Measurements from ENCODE around the gene IGFN1.

IGFN1 gene

DNA sequence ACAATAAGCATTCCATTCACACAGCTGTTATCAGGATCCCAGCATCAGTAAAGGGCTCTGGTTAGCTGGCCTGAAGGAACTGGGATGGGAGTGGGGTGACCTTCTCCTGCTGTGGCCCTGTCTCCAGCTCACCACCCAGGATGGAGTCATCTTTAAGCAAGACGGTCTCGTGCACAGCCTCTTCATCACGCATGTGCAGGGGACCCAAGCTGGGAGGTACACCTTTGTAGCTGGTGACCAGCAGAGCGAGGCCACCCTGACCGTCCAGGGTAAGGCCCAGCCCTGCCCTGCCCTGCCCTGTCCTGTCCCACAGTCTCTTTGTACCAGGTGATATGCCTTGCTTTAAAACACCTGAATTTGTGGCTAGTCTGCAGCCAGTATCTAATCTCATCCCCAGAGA lies 24.3 kb downstream of the IGFN1 start:
- DNase-seq, result no peak
- Histone ChIP-seq H3K27me3 (replicated peaks; ENCODE audit: control insufficient read depth, insufficient read depth, low read length, poor library complexity, severe bottlenecking) (no peaks in the 10 kb centered on the region), H3K27ac (ENCODE audit: insufficient read depth, low read length, poor library complexity, severe bottlenecking) (no peak overlapping the region), H3K36me3 (ENCODE audit: control insufficient read depth, insufficient read depth, low read length) (no peaks in the 10 kb centered on the region), H3K4me1 (ENCODE audit: control insufficient read depth, insufficient read depth, low read length, poor library complexity, severe bottlenecking) (no peaks in the 10 kb centered on the region), H3K9me3 (ENCODE audit: control insufficient read depth, low read length) (no peaks in the 10 kb centered on the region), H3K4me3 (ENCODE audit: insufficient read depth, low read depth, low read length, poor library complexity, severe bottlenecking) (no peak overlapping the region)

GRCh38 chr1:201215531-201216357 lies 25.1 kb downstream of the IGFN1 start:
- H3K36me3 ChIP-seq (ENCODE audit: control insufficient read depth, insufficient read depth, low read length), result no peaks in the 10 kb centered on the region
- DNase-seq, result no peak
- H3K4me3 ChIP-seq (ENCODE audit: insufficient read depth, low read depth, low read length, poor library complexity, severe bottlenecking), result no peak overlapping the region
- no peaks in the 10 kb centered on the region for H3K4me1 ChIP-seq (ENCODE audit: control insufficient read depth, insufficient read depth, low read length, poor library complexity, severe bottlenecking)
- no peak overlapping the region for H3K27ac ChIP-seq (ENCODE audit: insufficient read depth, low read length, poor library complexity, severe bottlenecking)
- no peaks in the 10 kb centered on the region for H3K9me3 ChIP-seq (ENCODE audit: control insufficient read depth, low read length)
- H3K27me3 ChIP-seq (replicated peaks; ENCODE audit: control insufficient read depth, insufficient read depth, low read length, poor library complexity, severe bottlenecking), result no peaks in the 10 kb centered on the region

GRCh38 chr1:201216395-201217085 lies 25.9 kb downstream of the IGFN1 start:
- H3K9me3 ChIP-seq (ENCODE audit: control insufficient read depth, low read length), result no peaks in the 10 kb centered on the region
- H3K4me1 ChIP-seq (ENCODE audit: control insufficient read depth, insufficient read depth, low read length, poor library complexity, severe bottlenecking), result no peaks in the 10 kb centered on the region
- no peaks in the 10 kb centered on the region for H3K36me3 ChIP-seq (ENCODE audit: control insufficient read depth, insufficient read depth, low read length)
- no peaks in the 10 kb centered on the region for H3K27me3 ChIP-seq (replicated peaks; ENCODE audit: control insufficient read depth, insufficient read depth, low read length, poor library complexity, severe bottlenecking)
- no peak for DNase-seq
- no peak overlapping the region for H3K4me3 ChIP-seq (ENCODE audit: insufficient read depth, low read depth, low read length, poor library complexity, severe bottlenecking)
- no peak overlapping the region for H3K27ac ChIP-seq (ENCODE audit: insufficient read depth, low read length, poor library complexity, severe bottlenecking)

DNA sequence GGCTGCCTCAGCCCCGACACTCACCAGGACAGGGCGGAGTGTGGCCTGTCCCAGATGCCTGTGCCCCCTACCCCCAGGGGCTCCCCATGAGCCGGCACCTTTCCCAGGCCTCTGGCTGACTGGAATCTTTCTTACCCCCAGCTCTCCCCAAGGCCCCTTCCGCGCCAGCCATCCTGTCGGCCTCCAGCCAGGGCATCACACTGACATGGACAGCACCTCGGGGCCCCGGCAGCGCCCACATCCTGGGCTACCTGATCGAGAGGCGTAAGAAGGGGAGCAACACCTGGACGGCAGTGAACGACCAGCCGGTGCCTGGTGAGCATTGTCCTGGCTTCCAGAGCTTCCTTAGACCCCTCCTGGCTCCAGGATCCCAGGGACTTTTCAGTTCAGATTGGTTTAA lies 26.5 kb downstream of the IGFN1 start:
- H3K9me3 ChIP-seq (ENCODE audit: control insufficient read depth, low read length), result no peaks in the 10 kb centered on the region
- H3K27me3 ChIP-seq (replicated peaks; ENCODE audit: control insufficient read depth, insufficient read depth, low read length, poor library complexity, severe bottlenecking), result no peaks in the 10 kb centered on the region
- H3K27ac ChIP-seq (ENCODE audit: insufficient read depth, low read length, poor library complexity, severe bottlenecking), result no peak overlapping the region
- H3K36me3 ChIP-seq (ENCODE audit: control insufficient read depth, insufficient read depth, low read length), result no peaks in the 10 kb centered on the region
- no peak overlapping the region for H3K4me3 ChIP-seq (ENCODE audit: insufficient read depth, low read depth, low read length, poor library complexity, severe bottlenecking)
- no peak for DNase-seq
- no peaks in the 10 kb centered on the region for H3K4me1 ChIP-seq (ENCODE audit: control insufficient read depth, insufficient read depth, low read length, poor library complexity, severe bottlenecking)

DNA sequence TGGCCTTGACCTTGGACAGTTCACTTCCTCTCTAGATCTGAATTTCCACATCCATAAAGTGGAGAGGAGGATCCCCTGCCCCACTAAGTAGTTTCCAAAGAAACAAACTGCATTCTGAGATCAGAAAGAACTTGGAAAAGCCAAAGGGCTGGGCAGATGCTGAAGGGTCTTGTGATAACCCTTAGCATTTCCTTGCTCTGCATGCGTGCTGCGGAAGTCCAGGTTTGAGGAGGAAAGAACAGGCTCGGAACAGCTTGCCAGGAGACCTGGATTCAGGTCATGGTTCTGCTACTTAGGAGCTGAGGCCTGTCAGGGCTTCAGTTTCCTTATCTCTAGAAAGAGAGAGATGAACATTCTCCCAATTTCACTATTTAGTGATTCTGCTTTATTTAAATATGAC lies 27.2 kb downstream of the IGFN1 start:
- Histone ChIP-seq H3K36me3 (ENCODE audit: control insufficient read depth, insufficient read depth, low read length) (no peaks in the 10 kb centered on the region), H3K9me3 (ENCODE audit: control insufficient read depth, low read length) (no peaks in the 10 kb centered on the region), H3K4me3 (ENCODE audit: insufficient read depth, low read depth, low read length, poor library complexity, severe bottlenecking) (no peak overlapping the region), H3K4me1 (ENCODE audit: control insufficient read depth, insufficient read depth, low read length, poor library complexity, severe bottlenecking) (no peaks in the 10 kb centered on the region), H3K27ac (ENCODE audit: insufficient read depth, low read length, poor library complexity, severe bottlenecking) (no peak overlapping the region), H3K27me3 (replicated peaks; ENCODE audit: control insufficient read depth, insufficient read depth, low read length, poor library complexity, severe bottlenecking) (no peaks in the 10 kb centered on the region)
- no peak for DNase-seq

DNA sequence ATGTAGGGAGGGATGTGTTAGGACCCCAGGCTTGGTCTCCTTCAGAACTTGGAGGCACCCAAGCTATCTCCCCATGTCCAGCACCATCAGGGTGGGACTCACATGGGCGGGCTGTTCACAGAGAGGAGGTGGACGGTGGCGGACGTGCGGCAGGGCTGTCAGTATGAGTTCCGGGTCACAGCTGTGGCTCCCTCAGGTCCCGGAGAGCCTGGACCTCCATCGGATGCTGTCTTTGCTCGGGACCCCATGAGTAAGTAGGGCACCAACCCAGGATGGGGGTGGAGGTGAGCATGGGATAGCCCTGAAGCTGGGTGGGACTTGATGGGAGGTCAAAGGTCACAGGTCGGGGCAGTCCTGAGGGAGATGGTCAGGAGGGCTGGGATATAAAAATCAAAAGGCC lies 27.8 kb downstream of the IGFN1 start:
- Histone ChIP-seq H3K27me3 (replicated peaks; ENCODE audit: control insufficient read depth, insufficient read depth, low read length, poor library complexity, severe bottlenecking) (no peaks in the 10 kb centered on the region), H3K27ac (ENCODE audit: insufficient read depth, low read length, poor library complexity, severe bottlenecking) (no peak overlapping the region)

GRCh38 chr1:201219481-201220387 lies 29.1 kb downstream of the IGFN1 start:
- H3K4me1 ChIP-seq (ENCODE audit: control insufficient read depth, insufficient read depth, low read length, poor library complexity, severe bottlenecking), result no peaks in the 10 kb centered on the region
- H3K36me3 ChIP-seq (ENCODE audit: control insufficient read depth, insufficient read depth, low read length), result no peaks in the 10 kb centered on the region
- DNase-seq, result no peak
- no peak overlapping the region for H3K4me3 ChIP-seq (ENCODE audit: insufficient read depth, low read depth, low read length, poor library complexity, severe bottlenecking)
- no peaks in the 10 kb centered on the region for H3K9me3 ChIP-seq (ENCODE audit: control insufficient read depth, low read length)
- no peaks in the 10 kb centered on the region for H3K27me3 ChIP-seq (replicated peaks; ENCODE audit: control insufficient read depth, insufficient read depth, low read length, poor library complexity, severe bottlenecking)
- no peak overlapping the region for H3K27ac ChIP-seq (ENCODE audit: insufficient read depth, low read length, poor library complexity, severe bottlenecking)

More for the DNA sequence above, 27.8 kb downstream of the IGFN1 start:
- Histone ChIP-seq H3K36me3 (ENCODE audit: control insufficient read depth, insufficient read depth, low read length) (no peaks in the 10 kb centered on the region), H3K4me1 (ENCODE audit: control insufficient read depth, insufficient read depth, low read length, poor library complexity, severe bottlenecking) (no peaks in the 10 kb centered on the region), H3K4me3 (ENCODE audit: insufficient read depth, low read depth, low read length, poor library complexity, severe bottlenecking) (no peak overlapping the region), H3K9me3 (ENCODE audit: control insufficient read depth, low read length) (no peaks in the 10 kb centered on the region)
- DNase-seq, result no peak

DNA sequence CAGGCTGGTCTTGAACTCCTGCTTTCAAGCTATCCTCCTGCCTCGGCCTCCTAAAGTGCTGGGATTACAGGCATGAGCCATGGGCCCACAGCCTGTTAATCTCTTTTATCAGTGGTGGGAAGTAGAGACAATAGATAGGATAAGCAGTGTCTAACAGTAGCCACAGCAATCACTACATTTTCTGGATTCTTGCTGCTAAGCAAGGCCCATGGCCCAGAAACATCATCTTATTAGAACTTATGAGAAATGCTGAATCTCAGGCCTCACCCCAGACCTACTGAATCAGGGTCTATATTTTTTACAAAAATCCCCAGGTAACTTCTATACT lies 29.7 kb downstream of the IGFN1 start:
- Histone ChIP-seq H3K4me3 (ENCODE audit: insufficient read depth, low read depth, low read length, poor library complexity, severe bottlenecking) (no peak overlapping the region), H3K4me1 (ENCODE audit: control insufficient read depth, insufficient read depth, low read length, poor library complexity, severe bottlenecking) (no peaks in the 10 kb centered on the region), H3K27me3 (replicated peaks; ENCODE audit: control insufficient read depth, insufficient read depth, low read length, poor library complexity, severe bottlenecking) (no peaks in the 10 kb centered on the region), H3K36me3 (ENCODE audit: control insufficient read depth, insufficient read depth, low read length) (no peaks in the 10 kb centered on the region), H3K27ac (ENCODE audit: insufficient read depth, low read length, poor library complexity, severe bottlenecking) (no peak overlapping the region), H3K9me3 (ENCODE audit: control insufficient read depth, low read length) (no peaks in the 10 kb centered on the region)
- DNase-seq, result no peak

DNA sequence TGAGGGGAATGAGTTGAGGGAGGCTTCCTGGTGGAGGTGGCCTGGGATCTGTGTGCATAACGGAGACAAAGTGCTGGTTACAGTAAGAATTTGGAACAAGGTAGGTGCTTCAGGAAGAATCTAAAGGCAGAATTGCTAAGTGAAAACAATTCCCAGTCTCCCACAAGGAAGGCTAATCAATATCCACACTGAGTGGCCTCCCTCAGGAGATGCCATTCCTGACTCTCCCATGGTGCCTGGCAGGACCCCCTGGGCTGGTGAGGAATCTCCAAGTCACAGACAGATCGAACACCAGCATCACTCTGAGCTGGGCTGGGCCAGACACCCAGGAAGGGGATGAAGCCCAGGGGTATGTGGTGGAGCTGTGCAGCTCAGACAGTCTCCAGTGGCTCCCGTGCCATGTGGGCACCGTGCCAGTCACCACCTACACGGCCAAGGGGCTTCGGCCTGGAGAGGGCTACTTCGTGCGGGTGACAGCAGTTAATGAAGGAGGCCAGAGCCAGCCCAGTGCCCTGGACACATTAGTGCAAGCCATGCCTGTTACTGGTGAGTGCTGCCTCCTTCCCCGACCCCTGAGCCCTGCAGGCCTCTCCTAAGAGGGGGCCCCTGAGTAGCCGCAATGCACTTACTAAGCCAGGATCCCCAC lies 30.7 kb downstream of the IGFN1 start:
- Histone ChIP-seq H3K27ac (ENCODE audit: insufficient read depth, low read length, poor library complexity, severe bottlenecking) (no peak overlapping the region), H3K27me3 (replicated peaks; ENCODE audit: control insufficient read depth, insufficient read depth, low read length, poor library complexity, severe bottlenecking) (no peaks in the 10 kb centered on the region)
- no peak for DNase-seq

More for the DNA sequence above, 30.7 kb downstream of the IGFN1 start:
- Histone ChIP-seq H3K4me3 (ENCODE audit: insufficient read depth, low read depth, low read length, poor library complexity, severe bottlenecking) (no peak overlapping the region), H3K36me3 (ENCODE audit: control insufficient read depth, insufficient read depth, low read length) (no peaks in the 10 kb centered on the region), H3K4me1 (ENCODE audit: control insufficient read depth, insufficient read depth, low read length, poor library complexity, severe bottlenecking) (no peaks in the 10 kb centered on the region), H3K9me3 (ENCODE audit: control insufficient read depth, low read length) (no peaks in the 10 kb centered on the region)

Data from effector memory CD4-positive, alpha-beta T cell (primary cell).